DMS 273 (cell line): ENCODE data around the gene KIF5C.

Experiments
- DNase-seq: peaks from one replicate; lab custom pipeline; 2025; ENCODE audit not compliant: unreplicated experiment; lab: John Stamatoyannopoulos, UW

The KIF5C gene

GRCh38 chr2:149068996-149069888, 194.2 kb downstream of the KIF5C start:
- DNase-seq, result no peak

- DNase-seq, result no peak
Measured at GRCh38 chr2:149070681-149071320, 195.8 kb downstream of the KIF5C start.

GRCh38 chr2:149075105-149075504, 200.1 kb downstream of the KIF5C start:
- no peak for DNase-seq

GRCh38 chr2:149075853-149076252, 200.8 kb downstream of the KIF5C start:
- DNase-seq, result no peak
